ENCODE measurements around the gene MED27. TPM values are rescaled to one million over a fixed set of nuclear protein-coding genes. Genes with fewer than 3 reads are reported as not detected.
A peak's percentile ranks its signal among the peaks of the same experiment; 100 is the strongest.

The MED27 gene
- total and polyA plus RNA-seq, 2 of the 8 experiments (the other 6 are each of a cell fraction or from before 2014, with no cell fraction given): 29.9 to 56.5 TPM

- FAIRE-seq: no peak
- TF ChIP-seq ZNF274 (IDR thresholded peaks at IDR 0.05; ENCODE audit: borderline replicate concordance, extremely low read depth, low read length): no peak
- no peak for TF ChIP-seq MAFK (IDR thresholded peaks at IDR 0.05; ENCODE audit: low read depth, low read length)
- no peak for TF ChIP-seq CHD1 (IDR thresholded peaks at IDR 0.05; ENCODE audit: low read depth, low read length)
- no peak for TF ChIP-seq BCL11A (IDR thresholded peaks at IDR 0.05; ENCODE audit: low read depth in 2 of 2, low read length in 2 of 2)
- TF ChIP-seq RAD21 (IDR thresholded peaks at IDR 0.05 in 1 of 2, conservative IDR thresholded peaks at IDR 0.05 in 1 of 2; ENCODE audit: low read depth in 2 of 2, low read length in 2 of 2): no peak
- no peak for TF ChIP-seq GTF2F1 (IDR thresholded peaks at IDR 0.05; ENCODE audit: borderline replicate concordance, low read depth, low read length)
- no peak for TF ChIP-seq RNF2 (IDR thresholded peaks at IDR 0.05; ENCODE audit: borderline replicate concordance, low read depth, low read length, missing control alignments, poor library complexity, severe bottlenecking)
- TF ChIP-seq GABPA (IDR thresholded peaks at IDR 0.05; ENCODE audit: borderline replicate concordance, insufficient read depth, low read length): no peak
- TF ChIP-seq RXRA (IDR thresholded peaks at IDR 0.05; ENCODE audit: insufficient read depth, low read depth, low read length): no peak
- TF ChIP-seq USF2 (IDR thresholded peaks at IDR 0.05; ENCODE audit: low read length): no peak
- no peak for TF ChIP-seq EP300 (IDR thresholded peaks at IDR 0.05; ENCODE audit: borderline replicate concordance in 1 of 2, low read depth in 2 of 2, low read length in 2 of 2)
These were observed 174.5 kb downstream of the MED27 start for GRCh38 chr9:131905144-131905543.

More at GRCh38 chr9:131905144-131905543, 174.5 kb downstream of the MED27 start:
- no peaks in the 10 kb centered on the region; a peak in 1 of 8 replicates for H3K36me3 ChIP-seq (ENCODE audit: control insufficient read depth in 2 of 4, insufficient read depth in 4 of 4, low read length in 3 of 4)
- H3K14ac ChIP-seq (ENCODE audit: insufficient read length): no peak overlapping the region
- no peak for DNase-seq (ENCODE audit: low read depth in 1 of 2, low spot score in 2 of 2)
- no peaks in the 10 kb centered on the region for H3K27me3 ChIP-seq (replicated peaks in 1 of 4; ENCODE audit: control insufficient read depth in 3 of 4, extremely low read depth in 1 of 4, insufficient read depth in 3 of 4, low read length in 3 of 4)
- no peaks in the 10 kb centered on the region for H3K79me1 ChIP-seq (ENCODE audit: low read depth, low read length)
- H3K23me2 ChIP-seq (ENCODE audit: low read depth, low read length): no peaks in the 10 kb centered on the region
- H2AK5ac ChIP-seq (ENCODE audit: low read depth, low read length): no peak overlapping the region
- no peak overlapping the region for H4K91ac ChIP-seq (replicated peaks; ENCODE audit: insufficient read length, low read length)
- no peak overlapping the region for H3K9ac ChIP-seq (replicated peaks in 1 of 4; ENCODE audit: extremely low read depth in 1 of 4, low read depth in 3 of 4, low read length in 3 of 4)
- H3K23ac ChIP-seq (ENCODE audit: insufficient read length): no peak overlapping the region
- H3K9me3 ChIP-seq (ENCODE audit: insufficient read depth in 2 of 2, low read depth in 1 of 2, low read length in 1 of 2): peaks cover 0 to 7% of the 10 kb centered on the region in 2 experiments; a peak in 1 of 4 replicates
- POLR2A ChIA-PET (ENCODE audit: partially characterized antibody): no interaction called here
- H3K27ac ChIP-seq (ENCODE audit: low read depth, low read length): no peak overlapping the region
- H3K56ac ChIP-seq (replicated peaks; ENCODE audit: insufficient read length, low read depth, low read length): no peak overlapping the region
- no peak overlapping the region for H2BK120ac ChIP-seq (replicated peaks; ENCODE audit: low read depth, low read length)
- no peak overlapping the region for H2BK20ac ChIP-seq (ENCODE audit: low read length)
- no peak overlapping the region for H2AFZ ChIP-seq (ENCODE audit: low read length)
- 81% methylated on average over 3 of the region's 3 CpGs; no CpG with 5 or more reads in 1 of the 2 experiments for WGBS, 2 experiments (ENCODE audit: extremely low coverage in 1 of 2, insufficient coverage in 1 of 2, insufficient read length in 1 of 2, insufficient replicate concordance in 2 of 2, low coverage in 1 of 2, low lambda C conversion rate in 2 of 2, missing lambda C conversion rate in 1 of 2)
- no peak overlapping the region for H2BK12ac ChIP-seq (ENCODE audit: low read depth, low read length)
- H3K4me1 ChIP-seq (replicated peaks in 1 of 4; ENCODE audit: control insufficient read depth in 3 of 4, insufficient read depth in 4 of 4, low read length in 3 of 4): peaks cover 3 to 9% (median 4%) of the 10 kb centered on the region in 4 experiments; a peak in 6 of 7 replicates
- H4K8ac ChIP-seq (ENCODE audit: extremely low read depth, insufficient read depth, low read length): no peak overlapping the region
- H3K4me3 ChIP-seq (ENCODE audit: extremely low read depth in 1 of 4, insufficient read depth in 2 of 4, low read depth in 3 of 4, low read length in 4 of 4): no peak overlapping the region
- H3K4me2 ChIP-seq (ENCODE audit: insufficient read depth in 1 of 2, low read depth in 2 of 2, low read length in 2 of 2): no peak overlapping the region
- H3K18ac ChIP-seq (ENCODE audit: extremely low read depth, low read length): no peak overlapping the region
- H2BK15ac ChIP-seq (ENCODE audit: low read length): peak overlapping the region; percentile 35; the same call in 1 of the 2 replicates
- H4K20me1 ChIP-seq (replicated peaks in 1 of 2; ENCODE audit: control insufficient read depth in 1 of 2, insufficient read depth in 2 of 2, low read length in 2 of 2): no peaks in the 10 kb centered on the region
- H3K4ac ChIP-seq (replicated peaks; ENCODE audit: insufficient read length, low read depth, low read length): no peak overlapping the region
- H2BK5ac ChIP-seq (ENCODE audit: low read depth, low read length): no peak overlapping the region
- H4K5ac ChIP-seq (ENCODE audit: insufficient read length, low read depth, low read length): no peak overlapping the region
- no peaks in the 10 kb centered on the region; a peak in 1 of 4 replicates for H3K79me2 ChIP-seq (ENCODE audit: control insufficient read depth in 1 of 2, insufficient read depth in 2 of 2, low read length in 2 of 2)
- CTCF ChIA-PET (ENCODE audit: partially characterized antibody): interaction anchor here (0.9 to 1.7 kb wide), 5 partner anchors 19 to 142 kb away, joined by 3 to 7 read pairs (median 3); no protein-coding TSS in a partner anchor
